PC-3 (cell line): ENCODE results near the gene FBXO31. TPM values are rescaled to one million over a fixed set of nuclear protein-coding genes. Genes with fewer than 3 reads are reported as not detected.
A peak's percentile ranks its signal among the peaks of the same experiment; 100 is the strongest.

Experiments used
- ATAC-seq: fragments of 200-7000 bp; cut with Tn5 transposase; 2 replicates; pipeline ENCODE4 v1.9.1; 2020; ENCODE audit warnings: mild to moderate bottlenecking, moderate library complexity
- BruUV-seq: library from RNA; stranded (reverse); fragments of 400-500 nt; replicated peaks from 2 replicates; lab custom pipeline; 2021; lab: Mats Ljungman, UMichigan
- CTCF ChIA-PET: fragments of 300-600 bp; sonication (Branson Sonifier 250); formaldehyde crosslinking; loops from one replicate; lab custom pipeline; 2022; ENCODE audit warnings: antibody characterized with exemption; lab: Charles Lee
- POLR2A ChIA-PET: fragments of 300-600 bp; sonication (Branson Sonifier 250); formaldehyde crosslinking; loops from one replicate; lab custom pipeline; 2022; ENCODE audit warnings: antibody characterized with exemption; ENCODE audit not compliant: unreplicated experiment; lab: Charles Lee
- DNase-seq: peaks from one replicate; pipeline ENCODE4 v3.0.0-alpha.2; 2015
- H2AFZ ChIP-seq: fragments of 300-600 bp; sonication (generic); 2 replicates; pipeline ENCODE4 v1.6.0; 2016; ENCODE audit warnings: antibody characterized with exemption, low read length
- H3F3A ChIP-seq: fragments of 300-600 bp; sonication (generic); one replicate; pipeline ENCODE4 v1.6.0; 2017; ENCODE audit warnings: antibody characterized with exemption, low read length, control low read depth, mild to moderate bottlenecking; ENCODE audit not compliant: unreplicated experiment
- H3K27ac ChIP-seq: fragments of 300-600 bp; sonication (generic); 2 replicates; pipeline ENCODE4 v1.5.1; 2016; ENCODE audit warnings: mild to moderate bottlenecking, low read length
- H3K27me3 ChIP-seq: fragments of 300-600 bp; sonication (generic); 2 replicates; pipeline ENCODE4 v1.6.1; 2016; ENCODE audit warnings: low read length, mixed read lengths
- H3K36me3 ChIP-seq: fragments of 300-600 bp; sonication (generic); 2 replicates; pipeline ENCODE4 v1.6.1; 2016; ENCODE audit warnings: low read depth, mixed run types, low read length, mixed read lengths
- H3K4me1 ChIP-seq: fragments of 300-600 bp; sonication (generic); 2 replicates; pipeline ENCODE4 v1.5.1; 2016; ENCODE audit warnings: low read length; ENCODE audit not compliant: insufficient read depth
- H3K4me2 ChIP-seq: fragments of 300-600 bp; sonication (generic); 2 replicates; pipeline ENCODE4 v1.6.0; 2016; ENCODE audit warnings: low read length
- H3K4me3 ChIP-seq: fragments of 300-600 bp; sonication (generic); 2 replicates; pipeline ENCODE4 v1.5.1; 2016; ENCODE audit warnings: mild to moderate bottlenecking, low read length, mixed read lengths
- H3K79me2 ChIP-seq: fragments of 300-600 bp; sonication (generic); 2 replicates; pipeline ENCODE4 v1.6.1; 2017; ENCODE audit warnings: low read length, mixed read lengths
- H3K9ac ChIP-seq: fragments of 300-600 bp; sonication (generic); 2 replicates; pipeline ENCODE4 v1.6.0; 2016; ENCODE audit warnings: mild to moderate bottlenecking, low read length
- H3K9me2 ChIP-seq: fragments of 300-600 bp; sonication (generic); replicated peaks from 2 replicates; pipeline ENCODE4 v1.6.1; 2016; ENCODE audit warnings: mixed run types, low read length, mixed read lengths
- H3K9me3 ChIP-seq: fragments of 300-600 bp; sonication (generic); 2 replicates; pipeline ENCODE4 v1.6.1; 2016; ENCODE audit warnings: low read length, mixed read lengths
- H4K20me1 ChIP-seq: fragments of 300-600 bp; sonication (generic); 2 replicates; pipeline ENCODE4 v1.6.1; 2016; ENCODE audit warnings: low read length, mixed read lengths
- CTCF ChIP-seq: fragments of 300-600 bp; sonication (generic); conservative IDR thresholded peaks from 2 replicates; pipeline ENCODE4 v1.5.1; 2017; ENCODE audit warnings: antibody characterized with exemption, low read depth, mild to moderate bottlenecking, low read length
- EZH2 ChIP-seq: fragments of 300-600 bp; sonication (generic); IDR thresholded peaks from one replicate; pipeline ENCODE4 v1.6.1; 2017; ENCODE audit warnings: antibody characterized with exemption, mild to moderate bottlenecking, low read length; ENCODE audit not compliant: unreplicated experiment
- EZH2phosphoT487 ChIP-seq: fragments of 300-600 bp; sonication (generic); IDR thresholded peaks from 2 replicates; pipeline ENCODE4 v1.6.1; 2018; ENCODE audit warnings: mild to moderate bottlenecking, antibody characterized with exemption, low read length, borderline replicate concordance
- intact Hi-C: fragments of 100-400 bp; cut with micrococcal nuclease; formaldehyde crosslinking; loops from 2 replicates; pipeline ENCODE4 v1.9.0; 2023
- total RNA-seq: library from RNA; depleted of rRNA; stranded (reverse); fragments of >200 nt; gene quantifications from 2 replicates; pipeline ENCODE4 v1.2.3, GENCODE V29; 2014

The FBXO31 gene
- total RNA-seq, 1 experiment from 2014 or later: 14.8 TPM

DNA sequence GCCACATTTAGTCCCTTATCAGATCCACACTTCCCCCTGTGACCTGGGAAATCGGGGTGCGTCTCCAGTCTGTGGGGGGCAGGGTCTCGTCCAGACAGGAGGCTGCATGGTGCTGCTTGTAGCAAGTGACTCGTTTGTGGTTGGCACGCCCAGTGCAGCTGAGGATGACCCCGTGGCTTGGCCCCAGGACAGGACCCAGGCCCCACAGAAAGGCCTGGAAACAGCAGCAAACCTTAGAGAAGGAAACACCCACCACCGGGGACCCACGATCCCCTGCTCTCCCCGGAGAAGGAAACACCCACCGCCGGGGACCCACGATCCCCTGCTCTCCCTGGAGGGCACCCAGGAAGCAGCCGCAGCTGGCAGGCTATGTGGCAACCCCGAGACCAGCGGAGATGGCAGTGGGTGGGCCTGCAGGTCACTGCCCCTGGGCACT, 58.1 kb downstream of the FBXO31 start:
- BruUV-seq: no TSS peak
- TF ChIP-seq EZH2phosphoT487: no peak
- no peak for TF ChIP-seq CTCF
- TF ChIP-seq EZH2: no peak
- Histone ChIP-seq H3K79me2 (no peaks in the 10 kb centered on the region), H3F3A (no peaks in the 10 kb centered on the region), H3K4me2 (no peak overlapping the region), H3K9ac (no peak overlapping the region), H4K20me1 (no peaks in the 10 kb centered on the region), H3K9me2 (no peaks in the 10 kb centered on the region), H3K27ac (no peak overlapping the region), H3K36me3 (no peaks in the 10 kb centered on the region), H3K9me3 (no peaks in the 10 kb centered on the region), H3K4me3 (no peak overlapping the region), H2AFZ (no peak overlapping the region), H3K27me3 (no peaks in the 10 kb centered on the region), H3K4me1 (no peaks in the 10 kb centered on the region)
- CTCF ChIA-PET: no interaction called here
- intact Hi-C loops: no loop called here
- DNase-seq (no peak), ATAC-seq (no peak)
- POLR2A ChIA-PET: no interaction called here

DNA sequence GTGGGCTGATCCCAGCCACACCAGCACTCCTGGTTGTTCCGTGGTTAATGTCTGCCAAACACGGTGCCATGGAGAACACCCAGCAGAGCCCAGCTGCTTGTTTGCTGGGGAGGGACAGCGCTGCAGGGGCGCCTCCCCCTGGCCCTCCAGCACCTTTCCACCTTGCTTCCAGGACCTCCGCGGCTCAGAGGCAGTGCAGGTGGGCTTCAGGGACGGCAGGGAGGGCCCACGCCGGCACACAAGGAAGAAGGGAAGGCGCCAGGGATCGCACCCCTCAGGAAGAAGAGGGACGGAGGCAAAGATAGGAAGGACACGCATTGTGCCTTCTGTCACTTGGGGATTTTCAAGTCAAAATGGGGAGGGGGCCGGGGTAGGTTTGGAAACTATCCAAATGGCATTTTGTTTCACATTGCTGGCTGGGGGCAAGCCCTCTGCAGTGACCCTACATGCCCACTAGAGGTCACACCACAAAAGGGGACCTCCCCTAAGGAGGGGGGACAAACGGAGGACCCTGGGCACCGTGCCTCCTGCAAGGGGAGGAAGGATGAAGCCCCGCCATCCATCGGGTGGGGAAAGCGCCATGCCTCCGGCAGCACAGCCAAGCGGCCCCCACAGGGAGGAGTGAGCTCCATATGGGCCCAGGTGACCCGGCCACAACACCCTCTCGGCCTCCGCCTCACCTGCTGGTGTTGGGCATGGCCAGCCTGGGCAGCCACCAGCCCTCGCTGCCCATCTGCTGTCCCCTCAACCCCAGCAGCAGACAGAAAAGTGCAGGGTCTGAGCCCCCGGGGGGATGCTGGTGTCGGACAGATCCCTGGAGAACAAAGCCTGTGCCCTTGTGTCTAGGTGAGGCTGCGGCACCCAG, 58.9 kb downstream of the FBXO31 start:
- POLR2A ChIA-PET: no interaction called here
- H3K79me2 ChIP-seq: no peaks in the 10 kb centered on the region
- no peak overlapping the region for H3K4me2 ChIP-seq
- TF ChIP-seq CTCF (peak; percentile 68), EZH2 (no peak)
- no peak overlapping the region for H3K27ac ChIP-seq
- no peaks in the 10 kb centered on the region for H3K27me3 ChIP-seq
- ATAC-seq: 0 out of 2 replicates have a peak, but pooled peaks have one; percentile 38
- H3K4me3 ChIP-seq: no peak overlapping the region
- no peak overlapping the region for H3K9ac ChIP-seq
- no peaks in the 10 kb centered on the region for H3K9me2 ChIP-seq
- no peaks in the 10 kb centered on the region for H4K20me1 ChIP-seq
- no peaks in the 10 kb centered on the region for H3K9me3 ChIP-seq
- H3K4me1 ChIP-seq: no peaks in the 10 kb centered on the region
- H2AFZ ChIP-seq: no peak overlapping the region
- no peaks in the 10 kb centered on the region for H3K36me3 ChIP-seq
- CTCF ChIA-PET: no interaction called here
- no TSS peak for BruUV-seq
- intact Hi-C loops: no loop called here
- DNase-seq: peak; percentile 21
- no peaks in the 10 kb centered on the region for H3F3A ChIP-seq
